GM18861 (cell line): ENCODE data around the gene RING1.

Experiments used
- ATAC-seq: cut with Tn5 transposase; IDR thresholded peaks from one replicate; pipeline ENCODE4 v1.9.1; 2021; ENCODE audit not compliant: unreplicated experiment

RING1 gene

GRCh38 chr6:33192105-33192646, 16.1 kb upstream of the RING1 start, which contains the start of gene COL11A2:
COL11A2 (minus strand) TSS chr6:33192467; CDS start chr6:33192240, 227 bp downstream.
- no peak for ATAC-seq

GRCh38 chr6:33192671-33193602, 15.4 kb upstream of the RING1 start:
- ATAC-seq = no peak

GRCh38 chr6:33193619-33194018, 14.7 kb upstream of the RING1 start:
- ATAC-seq = no peak

GRCh38 chr6:33194431-33194979, 13.8 kb upstream of the RING1 start:
- ATAC-seq = no peak

- no peak for ATAC-seq
These were observed 12.8 kb upstream of the RING1 start for GRCh38 chr6:33195304-33196165.

GRCh38 chr6:33197431-33198048, 10.8 kb upstream of the RING1 start:
- ATAC-seq = no peak

- no peak for ATAC-seq
These were observed 10.0 kb upstream of the RING1 start for GRCh38 chr6:33198159-33198852.

GRCh38 chr6:33198853-33199436, 9.4 kb upstream of the RING1 start:
- ATAC-seq = no peak

- ATAC-seq = no peak
These were observed 8.5 kb upstream of the RING1 start for GRCh38 chr6:33199687-33200218.

- peak; percentile 43 for ATAC-seq
These were observed 7.8 kb upstream of the RING1 start, which contains the start of the genes RXRB and SLC39A7 for GRCh38 chr6:33200219-33201146. RXRB (minus strand) TSS chr6:33200665; CDS start chr6:33200476, 189 bp downstream. SLC39A7 (plus strand) TSS chr6:33200867; CDS start chr6:33201246, 379 bp downstream.

GRCh38 chr6:33201147-33201545, 7.2 kb upstream of the RING1 start:
- no peak for ATAC-seq

- no peak for ATAC-seq
These were observed 6.4 kb upstream of the RING1 start for GRCh38 chr6:33201935-33202334.

GRCh38 chr6:33202799-33203198, 5.5 kb upstream of the RING1 start:
- no peak for ATAC-seq

- no peak for ATAC-seq
These were observed 4.7 kb upstream of the RING1 start for GRCh38 chr6:33203443-33204164.

- ATAC-seq = no peak
These were observed 4.2 kb upstream of the RING1 start for GRCh38 chr6:33204165-33204414.

GRCh38 chr6:33204415-33205190, 3.7 kb upstream of the RING1 start, which contains the start of gene HSD17B8:
HSD17B8 (plus strand) TSS chr6:33204655; CDS start chr6:33204669, 14 bp downstream.
- ATAC-seq = peak; percentile 40
